HL-60 (cell line): Measurements from ENCODE around the gene KAT2A.

ENCODE experiments used
- CTCF ChIP-seq: IDR thresholded peaks from one replicate; pipeline ENCODE4 v1.5.1; 2011; ENCODE audit warnings: low read length, control low read depth, inconsistent platforms; ENCODE audit not compliant: insufficient read depth
- GABPA ChIP-seq: IDR thresholded peaks from 2 replicates; pipeline ENCODE4 v1.6.1; 2012; ENCODE audit warnings: low read depth
- POLR2AphosphoS5 ChIP-seq: IDR thresholded peaks from 2 replicates; pipeline ENCODE4 v1.6.1; 2012; ENCODE audit warnings: low read depth
- TF ChIP-seq, protein P1 (sequence below): IDR thresholded peaks from 2 replicates; pipeline ENCODE4 v1.6.1; 2012; ENCODE audit warnings: low read depth; ENCODE audit not compliant: insufficient replicate concordance

- TF ChIP-seq POLR2AphosphoS5: no peak
- TF ChIP-seq CTCF: no peak
- TF ChIP-seq GABPA: no peak
- TF ChIP-seq, protein P1, sequence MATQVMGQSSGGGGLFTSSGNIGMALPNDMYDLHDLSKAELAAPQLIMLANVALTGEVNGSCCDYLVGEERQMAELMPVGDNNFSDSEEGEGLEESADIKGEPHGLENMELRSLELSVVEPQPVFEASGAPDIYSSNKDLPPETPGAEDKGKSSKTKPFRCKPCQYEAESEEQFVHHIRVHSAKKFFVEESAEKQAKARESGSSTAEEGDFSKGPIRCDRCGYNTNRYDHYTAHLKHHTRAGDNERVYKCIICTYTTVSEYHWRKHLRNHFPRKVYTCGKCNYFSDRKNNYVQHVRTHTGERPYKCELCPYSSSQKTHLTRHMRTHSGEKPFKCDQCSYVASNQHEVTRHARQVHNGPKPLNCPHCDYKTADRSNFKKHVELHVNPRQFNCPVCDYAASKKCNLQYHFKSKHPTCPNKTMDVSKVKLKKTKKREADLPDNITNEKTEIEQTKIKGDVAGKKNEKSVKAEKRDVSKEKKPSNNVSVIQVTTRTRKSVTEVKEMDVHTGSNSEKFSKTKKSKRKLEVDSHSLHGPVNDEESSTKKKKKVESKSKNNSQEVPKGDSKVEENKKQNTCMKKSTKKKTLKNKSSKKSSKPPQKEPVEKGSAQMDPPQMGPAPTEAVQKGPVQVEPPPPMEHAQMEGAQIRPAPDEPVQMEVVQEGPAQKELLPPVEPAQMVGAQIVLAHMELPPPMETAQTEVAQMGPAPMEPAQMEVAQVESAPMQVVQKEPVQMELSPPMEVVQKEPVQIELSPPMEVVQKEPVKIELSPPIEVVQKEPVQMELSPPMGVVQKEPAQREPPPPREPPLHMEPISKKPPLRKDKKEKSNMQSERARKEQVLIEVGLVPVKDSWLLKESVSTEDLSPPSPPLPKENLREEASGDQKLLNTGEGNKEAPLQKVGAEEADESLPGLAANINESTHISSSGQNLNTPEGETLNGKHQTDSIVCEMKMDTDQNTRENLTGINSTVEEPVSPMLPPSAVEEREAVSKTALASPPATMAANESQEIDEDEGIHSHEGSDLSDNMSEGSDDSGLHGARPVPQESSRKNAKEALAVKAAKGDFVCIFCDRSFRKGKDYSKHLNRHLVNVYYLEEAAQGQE: no peak
These were observed 32.4 kb downstream of the KAT2A start for GRCh38 chr17:42088736-42089135.
